GM23338 (cell line): ENCODE results near the gene OMP.

Experiments used
- CREB1 ChIP-seq: fragments of 250-450 bp; sonication (Bioruptor Pico); IDR thresholded peaks from 2 replicates; pipeline ENCODE4 v1.5.0; 2020; ENCODE audit warnings: low read depth, mild to moderate bottlenecking, moderate library complexity
- CTCF ChIP-seq, 2 experiments: fragments of 200-600 bp in 1 of 2; sonication (generic) in 1 of 2; conservative IDR thresholded peaks; 2 replicates each; pipeline versions ENCODE4 v1.5.1 to v1.6.1; 2016 to 2017; ENCODE audit warnings: antibody characterized with exemption in 2 of 2, low read depth in 2 of 2, mild to moderate bottlenecking in 2 of 2, moderate library complexity in 1 of 2
- ETS1 ChIP-seq: IDR thresholded peaks from 2 replicates; pipeline ENCODE4 v1.6.1; 2016; ENCODE audit warnings: antibody characterized with exemption
- EZH2 ChIP-seq: fragments of 200-600 bp; sonication (generic); IDR thresholded peaks from one replicate; pipeline ENCODE4 v1.8.0; 2017; ENCODE audit warnings: antibody characterized with exemption, mild to moderate bottlenecking, low read depth; ENCODE audit not compliant: unreplicated experiment
- EZH2phosphoT487 ChIP-seq: fragments of 200-600 bp; sonication (generic); IDR thresholded peaks from one replicate; pipeline ENCODE4 v1.8.1; 2018; ENCODE audit warnings: antibody characterized with exemption; ENCODE audit not compliant: unreplicated experiment
- JUNB ChIP-seq: IDR thresholded peaks from one replicate; pipeline ENCODE4 v1.6.1; 2016; ENCODE audit warnings: antibody characterized with exemption; ENCODE audit not compliant: unreplicated experiment
- NANOG ChIP-seq: IDR thresholded peaks from 2 replicates; pipeline ENCODE4 v1.6.1; 2016; ENCODE audit warnings: antibody characterized with exemption, borderline replicate concordance
- POLR2AphosphoS5 ChIP-seq: IDR thresholded peaks from 2 replicates; pipeline ENCODE4 v1.6.1; 2016; ENCODE audit warnings: antibody characterized with exemption, low read depth
- REST ChIP-seq: IDR thresholded peaks from one replicate; pipeline ENCODE4 v1.6.1; 2018; ENCODE audit warnings: antibody characterized with exemption; ENCODE audit not compliant: unreplicated experiment
- ZNF114 ChIP-seq: fragments of 250-450 bp; sonication (Bioruptor Pico); IDR thresholded peaks from 2 replicates; pipeline ENCODE4 v1.5.0; 2020; ENCODE audit warnings: mild to moderate bottlenecking, moderate library complexity
- ZNF462 ChIP-seq: fragments of 250-450 bp; sonication (Bioruptor Pico); IDR thresholded peaks from 2 replicates; pipeline ENCODE4 v1.5.0; 2020; ENCODE audit warnings: mild to moderate bottlenecking, moderate library complexity

- no peak for TF ChIP-seq CTCF (conservative IDR thresholded peaks at IDR 0.05; ENCODE audit: low read depth in 2 of 2)
- no peak for TF ChIP-seq ETS1
- no peak for TF ChIP-seq EZH2phosphoT487
- TF ChIP-seq EZH2: no peak
- no peak for TF ChIP-seq CREB1
- no peak for TF ChIP-seq REST
- no peak for TF ChIP-seq POLR2AphosphoS5
- TF ChIP-seq JUNB: no peak
- no peak for TF ChIP-seq NANOG
- TF ChIP-seq ZNF114 (CRISPR knock-in tag): no peak
- TF ChIP-seq ZNF462 (CRISPR knock-in tag): no peak
Observed at GRCh38 chr11:77074205-77074604, 28.4 kb upstream of the OMP start.
